OCI-LY1 (cell line): ENCODE measurements around the gene DTNBP1.

ENCODE experiments used
- CTCF ChIP-seq: fragments of 200-600 bp; sonication (generic), shearing (Covaris generic); IDR thresholded peaks from 2 replicates; pipeline ENCODE4 v1.5.1; 2017; ENCODE audit warnings: mild to moderate bottlenecking, antibody characterized with exemption, low read length, moderate library complexity, mixed read lengths
- EZH2 ChIP-seq: fragments of 200-600 bp; sonication (generic), shearing (Covaris generic); IDR thresholded peaks from 2 replicates; pipeline ENCODE4 v1.8.0; 2017; ENCODE audit warnings: borderline replicate concordance, mixed run types, mild to moderate bottlenecking, antibody characterized with exemption, low read length, moderate library complexity, mixed read lengths

DNA sequence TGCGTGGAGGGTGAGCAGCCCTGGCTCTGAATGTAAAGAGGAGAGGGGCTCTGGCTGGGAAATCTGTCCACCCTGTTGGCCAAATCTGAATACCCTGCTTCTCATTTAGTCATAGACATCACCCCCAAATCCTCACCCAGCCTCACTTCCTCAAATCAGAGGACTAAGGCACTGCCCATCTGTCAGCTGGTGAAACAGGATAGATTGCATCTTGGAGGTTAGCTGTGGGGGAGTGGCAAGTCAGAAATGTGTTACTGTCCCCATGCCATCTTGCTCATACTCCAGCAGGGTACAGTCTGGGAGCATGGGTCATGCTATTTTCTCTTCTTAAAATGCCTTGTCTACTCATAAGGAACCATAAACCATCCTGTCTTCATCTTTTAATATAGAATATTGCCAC, 9.5 kb upstream of the DTNBP1 start:
- TF ChIP-seq CTCF = no peak
- TF ChIP-seq EZH2 = no peak
